Astrocyte (in vitro differentiated cells and primary cell): ENCODE data around the gene BHLHE23. TPM values are rescaled to one million over a fixed set of nuclear protein-coding genes. Genes with fewer than 3 reads are reported as not detected.

ENCODE experiments used
- DNase-seq: peaks from one replicate; pipeline ENCODE4 v3.0.0-alpha.2; 2010; ENCODE audit warnings: low read depth
- FAIRE-seq: peaks from 2 replicates; lab custom pipeline; 2011; peaks lifted over from hg19 to GRCh38; lab: Jason Lieb, UNC
- H2AFZ ChIP-seq: 2 replicates; pipeline ENCODE4 v1.6.0; 2012; ENCODE audit warnings: low read depth, low read length, inconsistent platforms
- H3K27ac ChIP-seq: 2 replicates; pipeline ENCODE4 v1.5.1; 2011; ENCODE audit warnings: low read depth, low read length, inconsistent platforms
- H3K27me3 ChIP-seq: 2 replicates; pipeline ENCODE4 v1.6.0; 2011; ENCODE audit warnings: low read length, inconsistent platforms; ENCODE audit not compliant: insufficient read depth
- H3K36me3 ChIP-seq: 2 replicates; pipeline ENCODE4 v1.5.1; 2011; ENCODE audit warnings: low read length, inconsistent platforms; ENCODE audit not compliant: insufficient read depth
- H3K4me1 ChIP-seq: 2 replicates; pipeline ENCODE4 v1.5.1; 2011; ENCODE audit warnings: low read length, inconsistent platforms; ENCODE audit not compliant: insufficient read depth
- H3K4me2 ChIP-seq: 2 replicates; pipeline ENCODE4 v1.6.0; 2012; ENCODE audit warnings: low read length, inconsistent platforms
- H3K4me3 ChIP-seq: 2 replicates; pipeline ENCODE4 v1.5.1; 2011; ENCODE audit warnings: low read depth, mild to moderate bottlenecking, low read length, inconsistent platforms; ENCODE audit not compliant: insufficient read depth
- H3K79me2 ChIP-seq: 2 replicates; pipeline ENCODE4 v1.6.0; 2012; ENCODE audit warnings: mild to moderate bottlenecking, low read length, inconsistent platforms; ENCODE audit not compliant: insufficient read depth
- H3K9ac ChIP-seq: 2 replicates; pipeline ENCODE4 v1.6.0; 2012; ENCODE audit warnings: mild to moderate bottlenecking, low read length, inconsistent platforms
- H3K9me3 ChIP-seq: 2 replicates; pipeline ENCODE4 v1.5.1; 2012; ENCODE audit warnings: low read depth, mild to moderate bottlenecking, low read length, inconsistent platforms; ENCODE audit not compliant: insufficient read depth
- H4K20me1 ChIP-seq: 2 replicates; pipeline ENCODE4 v1.6.0; 2012; ENCODE audit warnings: low read length, inconsistent platforms; ENCODE audit not compliant: insufficient read depth
- H3K27ac Mint-ChIP-seq: one replicate; pipeline ENCODE4 v1.8.0; 2021; ENCODE audit warnings: mild to moderate bottlenecking, mixed read lengths; ENCODE audit not compliant: unreplicated experiment
- H3K27me3 Mint-ChIP-seq: one replicate; pipeline ENCODE4 v1.8.0; 2021; ENCODE audit warnings: low read depth, mixed read lengths; ENCODE audit not compliant: unreplicated experiment
- H3K36me3 Mint-ChIP-seq: one replicate; pipeline ENCODE4 v1.8.0; 2021; ENCODE audit warnings: low read depth, mixed read lengths; ENCODE audit not compliant: unreplicated experiment
- H3K4me1 Mint-ChIP-seq: one replicate; pipeline ENCODE4 v1.8.0; 2021; ENCODE audit warnings: low read depth, mixed read lengths; ENCODE audit not compliant: unreplicated experiment
- H3K4me3 Mint-ChIP-seq: one replicate; pipeline ENCODE4 v1.8.0; 2021; ENCODE audit warnings: mild to moderate bottlenecking, moderate library complexity, mixed read lengths; ENCODE audit not compliant: unreplicated experiment
- H3K9me3 Mint-ChIP-seq: one replicate; pipeline ENCODE4 v1.8.0; 2021; ENCODE audit warnings: mild to moderate bottlenecking, mixed read lengths; ENCODE audit not compliant: unreplicated experiment
- CTCF ChIP-seq: IDR thresholded peaks from 2 replicates; pipeline ENCODE4 v1.5.1; 2011; ENCODE audit warnings: low read depth, mild to moderate bottlenecking, inconsistent platforms, low read length, moderate library complexity; ENCODE audit not compliant: insufficient read depth
- EZH2 ChIP-seq: IDR thresholded peaks from 2 replicates; pipeline ENCODE4 v1.6.1; 2012; ENCODE audit warnings: mild to moderate bottlenecking, low read length, inconsistent platforms; ENCODE audit not compliant: insufficient read depth
- total RNA-seq: library from RNA; stranded (reverse); gene quantifications from 2 replicates; pipeline ENCODE4 v1.2.1, GENCODE V29; 2021

BHLHE23 gene
- total RNA-seq, 1 donor from 2014 or later = not detected

- DNase-seq (no peak), FAIRE-seq (no peak)
- no peak overlapping the region for H3K4me3 ChIP-seq
Observed at GRCh38 chr20:62967628-62968351, 39.0 kb downstream of the BHLHE23 start.

GRCh38 chr20:62967149-62967501 is 39.6 kb downstream of the BHLHE23 start:
- Histone ChIP-seq H4K20me1 (peaks cover 5% of the 10 kb centered on the region), H3K27ac (no peak overlapping the region), H3K27me3 (peaks cover 2% of the 10 kb centered on the region), H3K9me3 (no peaks in the 10 kb centered on the region), H3K9ac (no peak overlapping the region), H2AFZ (no peak overlapping the region), H3K4me2 (no peak overlapping the region), H3K4me3 (no peak overlapping the region), H3K36me3 (no peaks in the 10 kb centered on the region), H3K4me1 (no peaks in the 10 kb centered on the region), H3K79me2 (no peaks in the 10 kb centered on the region)
- no peak for DNase-seq
- Mint-ChIP-seq H3K27ac (no peak overlapping the region), H3K36me3 (peaks cover 2% of the 10 kb centered on the region), H3K4me1 (no peaks in the 10 kb centered on the region), H3K4me3 (no peak overlapping the region), H3K27me3 (peaks cover 26% of the 10 kb centered on the region), H3K9me3 (no peaks in the 10 kb centered on the region)
- FAIRE-seq = no peak
- TF ChIP-seq CTCF = no peak
- TF ChIP-seq EZH2 = no peak

More at GRCh38 chr20:62967628-62968351, 39.0 kb downstream of the BHLHE23 start:
- Histone ChIP-seq H3K9ac (no peak overlapping the region), H3K27ac (no peak overlapping the region), H3K79me2 (no peaks in the 10 kb centered on the region), H4K20me1 (peaks cover 7% of the 10 kb centered on the region), H3K36me3 (no peaks in the 10 kb centered on the region), H3K27me3 (peaks cover 6% of the 10 kb centered on the region), H2AFZ (no peak overlapping the region), H3K9me3 (no peaks in the 10 kb centered on the region), H3K4me2 (no peak overlapping the region), H3K4me1 (no peaks in the 10 kb centered on the region)
- H3K4me3 Mint-ChIP-seq = no peak overlapping the region
- H3K9me3 Mint-ChIP-seq = no peaks in the 10 kb centered on the region
- TF ChIP-seq EZH2 (no peak), CTCF (no peak)
- peaks cover 2% of the 10 kb centered on the region for H3K36me3 Mint-ChIP-seq
- H3K27me3 Mint-ChIP-seq = peaks cover 29% of the 10 kb centered on the region
- H3K27ac Mint-ChIP-seq = peak overlapping the region; percentile 51
- H3K4me1 Mint-ChIP-seq = no peaks in the 10 kb centered on the region
